ENCODE measurements around the gene SOCS1. TPM values are rescaled to one million over a fixed set of nuclear protein-coding genes. Genes with fewer than 3 reads are reported as not detected.

Gene SOCS1
- total and polyA plus RNA-seq, 2 donors (not counting 3 experiments of a cell fraction or from before 2014, with no cell fraction given), result 1.1 to 1.7 TPM

GRCh38 chr16:11241480-11242204, 14.4 kb downstream of the SOCS1 start:
- no peak for FAIRE-seq
- DNase-seq (ENCODE audit: low read depth, low spot score), result no peak

More at GRCh38 chr16:11241480-11242204, 14.4 kb downstream of the SOCS1 start:
- no peaks in the 10 kb centered on the region for H3K9me1 ChIP-seq (replicated peaks; ENCODE audit: control insufficient read depth, extremely low read depth, insufficient read depth, low read length)
- H3K79me2 ChIP-seq (ENCODE audit: control insufficient read depth, insufficient read depth, low read length), result no peaks in the 10 kb centered on the region
- no peak overlapping the region for H3K4me3 ChIP-seq (replicated peaks in 1 of 3; ENCODE audit: insufficient read depth in 1 of 3, low read depth in 1 of 3, low read length in 3 of 3)
- no peak overlapping the region for H2AFZ ChIP-seq (ENCODE audit: low read depth, low read length)
- ChIA-PET POLR2A (no interaction called here), CTCF (no interaction called here)
- no peak overlapping the region for H3K4me2 ChIP-seq (ENCODE audit: insufficient read depth, low read length)
- no peaks in the 10 kb centered on the region for H3K36me3 ChIP-seq (ENCODE audit: control insufficient read depth in 2 of 2, extremely low read depth in 1 of 2, insufficient read depth in 2 of 2, low read length in 2 of 2)
- H3K4me1 ChIP-seq (ENCODE audit: control insufficient read depth, extremely low read depth, insufficient read depth, low read length), result no peaks in the 10 kb centered on the region
- intact Hi-C loops (cut with micrococcal nuclease), result no loop called here
- H3K27ac ChIP-seq (ENCODE audit: insufficient read depth, low read depth, low read length), result no peak overlapping the region
- H3K27me3 ChIP-seq (ENCODE audit: control insufficient read depth in 2 of 2, insufficient read depth in 2 of 2, low read length in 2 of 2), result peaks cover 4 to 6% of the 10 kb centered on the region in 2 experiments
- dilution Hi-C loops (cut with MboI; ENCODE audit: extremely low pct_ligation_motif_present, low sequenced_read_pairs), result no loop called here
- H4K20me1 ChIP-seq (replicated peaks; ENCODE audit: control insufficient read depth, extremely low read depth, insufficient read depth, low read length), result no peaks in the 10 kb centered on the region
- BruUV-seq (replicated peaks), result no TSS peak
- no peaks in the 10 kb centered on the region for H3K9me3 ChIP-seq (replicated peaks; ENCODE audit: control insufficient read depth, insufficient read depth, low read length)
- TF ChIP-seq JUN (IDR thresholded peaks at IDR 0.05; ENCODE audit: borderline replicate concordance, insufficient read depth, insufficient read length, low read depth) (no peak), MYC (IDR thresholded peaks at IDR 0.05; ENCODE audit: low read depth, low read length) (no peak), CTCF (IDR thresholded peaks at IDR 0.05; ENCODE audit: extremely low read depth in 1 of 2, insufficient read depth in 1 of 2, low read depth in 1 of 2, low read length in 2 of 2) (no peak), GATA2 (IDR thresholded peaks at IDR 0.05; ENCODE audit: insufficient read depth, insufficient read length, low read depth, low read length) (no peak), MAX (IDR thresholded peaks at IDR 0.05; ENCODE audit: insufficient read depth, insufficient read length) (no peak), POLR2AphosphoS5 (IDR thresholded peaks at IDR 0.05; ENCODE audit: insufficient read depth, low read depth, low read length) (no peak), FOS (IDR thresholded peaks at IDR 0.05; ENCODE audit: borderline replicate concordance, insufficient read depth, low read length) (no peak), EZH2 (IDR thresholded peaks at IDR 0.05; ENCODE audit: borderline replicate concordance, low read depth, low read length, severe bottlenecking) (no peak), POLR2A (IDR thresholded peaks at IDR 0.05; ENCODE audit: low read depth, low read length) (no peak)
- H3K9ac ChIP-seq (replicated peaks; ENCODE audit: extremely low read depth, insufficient read depth, low read length), result no peak overlapping the region
